K562 (cell line): ENCODE data around the gene VRK3. TPM values are rescaled to one million over a fixed set of nuclear protein-coding genes. Genes with fewer than 3 reads are reported as not detected.

ENCODE experiments used
- ARID2 ChIP-seq: fragments of 450-650 bp; IDR thresholded peaks from 2 replicates; pipeline ENCODE4 v1.6.1; 2017; ENCODE audit warnings: antibody characterized with exemption, mild to moderate bottlenecking
- ATF6 ChIP-seq: sonication (generic); formaldehyde crosslinking; IDR thresholded peaks from 2 replicates; pipeline ENCODE4 v1.4.0; 2020; ENCODE audit warnings: mild to moderate bottlenecking, missing genetic modification reagents
- BACH1 ChIP-seq: fragments of 200-800 bp; sonication (Bioruptor generic); IDR thresholded peaks from 2 replicates; pipeline ENCODE4 v1.6.1; 2016; ENCODE audit warnings: missing genetic modification characterization, missing compliant biosample characterization
- HDGF ChIP-seq: fragments of 450-650 bp; IDR thresholded peaks from 2 replicates; pipeline ENCODE4 v1.6.1; 2016
- HMG20B ChIP-seq: fragments of 250-450 bp; sonication (Bioruptor Pico); IDR thresholded peaks from 2 replicates; pipeline ENCODE4 v1.5.0; 2021; ENCODE audit warnings: mild to moderate bottlenecking
- KAT7 ChIP-seq: sonication (generic); formaldehyde crosslinking; IDR thresholded peaks from 2 replicates; pipeline ENCODE4 v1.8.0; 2022; ENCODE audit warnings: missing genetic modification reagents, mild to moderate bottlenecking, borderline replicate concordance
- KDM1A ChIP-seq, 2 experiments: fragments of 450-650 bp; IDR thresholded peaks; 2 replicates each; pipeline ENCODE4 v1.6.1; 2016; ENCODE audit warnings: mild to moderate bottlenecking in 2 of 2
- NFATC3 ChIP-seq: fragments of 450-650 bp; IDR thresholded peaks from 2 replicates; pipeline ENCODE4 v1.6.1; 2017; ENCODE audit warnings: mild to moderate bottlenecking
- RFX7 ChIP-seq: fragments of 250-450 bp; sonication (Bioruptor Pico); IDR thresholded peaks from 2 replicates; pipeline ENCODE4 v1.5.1; 2021; ENCODE audit warnings: mild to moderate bottlenecking
- SMC3 ChIP-seq: conservative IDR thresholded peaks from 2 replicates; pipeline ENCODE4 v1.6.1; 2011; ENCODE audit warnings: low read depth, low read length, improper control_type of control experiment; ENCODE audit not compliant: insufficient read depth
- STAG1 ChIP-seq: sonication (generic); formaldehyde crosslinking; IDR thresholded peaks from 2 replicates; pipeline ENCODE4 v1.5.0; 2020; ENCODE audit warnings: missing genetic modification reagents, borderline replicate concordance
- TARDBP ChIP-seq: fragments of 450-650 bp; IDR thresholded peaks from 2 replicates; pipeline ENCODE4 v1.6.1; 2016
- THAP7 ChIP-seq: fragments of 250-450 bp; sonication (Bioruptor Pico); IDR thresholded peaks from 2 replicates; pipeline ENCODE4 v1.5.0; 2021
- TSC22D4 ChIP-seq: fragments of 450-650 bp; IDR thresholded peaks from 2 replicates; pipeline ENCODE4 v1.6.1; 2016; ENCODE audit warnings: missing genetic modification characterization, missing biosample characterization, control low read depth
- ZBTB5 ChIP-seq: fragments of 450-650 bp; IDR thresholded peaks from 2 replicates; pipeline ENCODE4 v1.6.1; 2017; ENCODE audit warnings: antibody characterized with exemption
- ZNF165 ChIP-seq: fragments of 250-450 bp; sonication (Bioruptor Pico); IDR thresholded peaks from 2 replicates; pipeline ENCODE4 v1.4.0; 2020; ENCODE audit warnings: borderline replicate concordance
- ZNF407 ChIP-seq: fragments of 450-650 bp; IDR thresholded peaks from 2 replicates; pipeline ENCODE4 v1.6.1; 2016; ENCODE audit warnings: low read depth
- polyA plus RNA-seq, 8 experiments: library from polyadenylated mRNA; depleted of rRNA in 4 of 8; stranded (reverse) in 5 of 8; unstranded in 3 of 8; fragments of >200 nt; fragmentation: Nextera tagmentation in 2 of 8; fragmentation: Illumina TruSeq in 1 of 8; extraction: Ambion mirVana in 2 of 8; extraction: Trizol in 1 of 8; gene quantifications; 2 replicates each; pipeline versions ENCODE4 v1.2.1 to v1.2.3, GENCODE V29; 2011 to 2014; ENCODE audit warnings: inconsistent platforms in 1 of 8, missing spikeins in 1 of 8
- total RNA-seq, 7 experiments: library from RNA; depleted of rRNA in 6 of 7; stranded (reverse); fragments of >200 nt in 6 of 7; fragmentation: Illumina TruSeq in 2 of 7; extraction: Trizol in 2 of 7; gene quantifications; 2 replicates each; pipeline versions ENCODE4 v1.2.1 to v1.2.3, GENCODE V29; 2011 to 2021; ENCODE audit warnings: low replicate concordance in 1 of 7

VRK3 gene
- total and polyA plus RNA-seq, 9 of the 15 experiments (the other 6 are each of a cell fraction or from before 2014, with no cell fraction given): 25.6 to 94.3 (median 42.9) TPM

- TF ChIP-seq THAP7: peak; percentile 83; the same call in 1 of the 2 replicates
- peak; percentile 69; the same call in 1 of the 2 replicates for TF ChIP-seq NFATC3
- TF ChIP-seq KDM1A (IDR thresholded peaks at IDR 0.05): peak; percentile 31 to 78; a peak in 2 of 4 replicates
- 0 out of 2 replicates have a peak, but pooled peaks have one; percentile 34 for TF ChIP-seq SMC3
- TF ChIP-seq ZBTB5: no peak
- TF ChIP-seq ATF6 (CRISPR knock-in tag): peak; percentile 100
- no peak for TF ChIP-seq TSC22D4 (tag)
- TF ChIP-seq KAT7: peak; percentile 100
- 0 out of 2 replicates have a peak, but pooled peaks have one; percentile 59 for TF ChIP-seq HMG20B (CRISPR knock-in tag)
- TF ChIP-seq BACH1 (tag): peak; percentile 97
- TF ChIP-seq RFX7 (CRISPR knock-in tag): no peak
- TF ChIP-seq TARDBP: peak; percentile 100
- TF ChIP-seq STAG1 (CRISPR knock-in tag): peak; percentile 100
- TF ChIP-seq ARID2: peak; percentile 67; the same call in 1 of the 2 replicates
- TF ChIP-seq HDGF: no peak
- 0 out of 2 replicates have a peak, but pooled peaks have one; percentile 9 for TF ChIP-seq ZNF407
- TF ChIP-seq ZNF165 (CRISPR knock-in tag): peak; percentile 92; the same call in 1 of the 2 replicates
These were observed 37.9 kb downstream of the VRK3 start (continued) for GRCh38 chr19:49987159-49987698.
